ENCODE measurements around the gene AP1G2.

- TF ChIP-seq CTCF (IDR thresholded peaks at IDR 0.05) (no peak), ZFX (IDR thresholded peaks at IDR 0.05; ENCODE audit: borderline replicate concordance) (no peak)
These were observed 12.1 kb upstream of the AP1G2 start for GRCh38 chr14:23579739-23580138.

Measured in 22Rv1 (cell line).